ENCODE measurements around the gene GPR34.

Gene GPR34

GRCh38 chrX:41730081-41730480 lies 41.3 kb downstream of the GPR34 start:
- Histone ChIP-seq H3F3A (ENCODE audit: low read depth) (no peaks in the 10 kb centered on the region), H3K9me3 (ENCODE audit: insufficient read depth, low read depth, low read length) (no peaks in the 10 kb centered on the region), H3K79me2 (ENCODE audit: insufficient read depth, low read length) (no peaks in the 10 kb centered on the region), H3K36me3 (ENCODE audit: insufficient read depth, low read length) (no peaks in the 10 kb centered on the region), H3K9ac (ENCODE audit: low read depth, low read length, poor library complexity, severe bottlenecking) (no peak overlapping the region), H2AFZ (ENCODE audit: low read length) (no peak overlapping the region), H3K9me2 (replicated peaks; ENCODE audit: low read depth, low read length) (no peaks in the 10 kb centered on the region), H4K20me1 (ENCODE audit: insufficient read depth, low read length, poor library complexity, severe bottlenecking) (no peaks in the 10 kb centered on the region), H3K4me1 (ENCODE audit: insufficient read depth, low read length, poor library complexity, severe bottlenecking) (no peaks in the 10 kb centered on the region), H3K4me3 (ENCODE audit: low read length, poor library complexity, severe bottlenecking) (no peak overlapping the region), H3K4me2 (ENCODE audit: low read depth, low read length, poor library complexity, severe bottlenecking) (no peak overlapping the region), H3K27me3 (ENCODE audit: insufficient read depth, low read length, poor library complexity, severe bottlenecking) (no peaks in the 10 kb centered on the region)
- TF ChIP-seq CTCF (conservative IDR thresholded peaks at IDR 0.05; ENCODE audit: low read length) (no peak), EZH2phosphoT487 (IDR thresholded peaks at IDR 0.05; ENCODE audit: borderline replicate concordance) (no peak)

GRCh38 chrX:41732260-41732659 lies 43.5 kb downstream of the GPR34 start:
- Histone ChIP-seq H3K27me3 (ENCODE audit: insufficient read depth, low read length, poor library complexity, severe bottlenecking) (no peaks in the 10 kb centered on the region), H3K4me1 (ENCODE audit: insufficient read depth, low read length, poor library complexity, severe bottlenecking) (no peaks in the 10 kb centered on the region), H3K4me2 (ENCODE audit: low read depth, low read length, poor library complexity, severe bottlenecking) (no peak overlapping the region), H3K9me3 (ENCODE audit: insufficient read depth, low read depth, low read length) (no peaks in the 10 kb centered on the region), H3K79me2 (ENCODE audit: insufficient read depth, low read length) (no peaks in the 10 kb centered on the region), H3K36me3 (ENCODE audit: insufficient read depth, low read length) (no peaks in the 10 kb centered on the region), H3K9me2 (replicated peaks; ENCODE audit: low read depth, low read length) (no peaks in the 10 kb centered on the region), H3K4me3 (ENCODE audit: low read length, poor library complexity, severe bottlenecking) (no peak overlapping the region), H3F3A (ENCODE audit: low read depth) (no peaks in the 10 kb centered on the region), H2AFZ (ENCODE audit: low read length) (no peak overlapping the region), H3K9ac (ENCODE audit: low read depth, low read length, poor library complexity, severe bottlenecking) (no peak overlapping the region), H4K20me1 (ENCODE audit: insufficient read depth, low read length, poor library complexity, severe bottlenecking) (no peaks in the 10 kb centered on the region)
- TF ChIP-seq CTCF (conservative IDR thresholded peaks at IDR 0.05; ENCODE audit: low read length): no peak
- no peak for TF ChIP-seq EZH2phosphoT487 (IDR thresholded peaks at IDR 0.05; ENCODE audit: borderline replicate concordance)

GRCh38 chrX:41733939-41734338 lies 45.2 kb downstream of the GPR34 start:
- Histone ChIP-seq H3K79me2 (ENCODE audit: insufficient read depth, low read length) (no peaks in the 10 kb centered on the region), H3K36me3 (ENCODE audit: insufficient read depth, low read length) (no peaks in the 10 kb centered on the region), H3K4me2 (ENCODE audit: low read depth, low read length, poor library complexity, severe bottlenecking) (no peak overlapping the region), H3K4me1 (ENCODE audit: insufficient read depth, low read length, poor library complexity, severe bottlenecking) (no peaks in the 10 kb centered on the region), H4K20me1 (ENCODE audit: insufficient read depth, low read length, poor library complexity, severe bottlenecking) (no peaks in the 10 kb centered on the region), H3K9me2 (replicated peaks; ENCODE audit: low read depth, low read length) (no peaks in the 10 kb centered on the region), H3K27me3 (ENCODE audit: insufficient read depth, low read length, poor library complexity, severe bottlenecking) (no peaks in the 10 kb centered on the region), H3K4me3 (ENCODE audit: low read length, poor library complexity, severe bottlenecking) (no peak overlapping the region), H3K9ac (ENCODE audit: low read depth, low read length, poor library complexity, severe bottlenecking) (no peak overlapping the region), H2AFZ (ENCODE audit: low read length) (no peak overlapping the region), H3F3A (ENCODE audit: low read depth) (no peaks in the 10 kb centered on the region), H3K9me3 (ENCODE audit: insufficient read depth, low read depth, low read length) (no peaks in the 10 kb centered on the region)
- TF ChIP-seq EZH2phosphoT487 (IDR thresholded peaks at IDR 0.05; ENCODE audit: borderline replicate concordance) (no peak), CTCF (conservative IDR thresholded peaks at IDR 0.05; ENCODE audit: low read length) (no peak)

Data from Loucy (cell line).